ENCODE data around the gene PTPN13.

Gene PTPN13

GRCh38 chr4:86600007-86600653, 6.0 kb downstream of the PTPN13 start:
- no peak for TF ChIP-seq Cebpa-rat (IDR thresholded peaks at IDR 0.05)
- Histone ChIP-seq H4K20me1 (no peaks in the 10 kb centered on the region), H3K36me3 (no peaks in the 10 kb centered on the region), H3K9me3 (replicated peaks in 1 of 11) (no peaks in the 10 kb centered on the region), H3K9ac (no peak overlapping the region), H3K27ac (no peak overlapping the region), H3K4me2 (no peak overlapping the region), H3K4me3 (no peak overlapping the region), H3K27me3 (peaks cover 6 to 13% (median 12%) of the 10 kb centered on the region in 11 experiments; a peak in 20 of 22 replicates), H3K4me1 (peaks cover 7 to 11% (median 8%) of the 10 kb centered on the region in 10 experiments; a peak in 16 of 20 replicates)

DNA sequence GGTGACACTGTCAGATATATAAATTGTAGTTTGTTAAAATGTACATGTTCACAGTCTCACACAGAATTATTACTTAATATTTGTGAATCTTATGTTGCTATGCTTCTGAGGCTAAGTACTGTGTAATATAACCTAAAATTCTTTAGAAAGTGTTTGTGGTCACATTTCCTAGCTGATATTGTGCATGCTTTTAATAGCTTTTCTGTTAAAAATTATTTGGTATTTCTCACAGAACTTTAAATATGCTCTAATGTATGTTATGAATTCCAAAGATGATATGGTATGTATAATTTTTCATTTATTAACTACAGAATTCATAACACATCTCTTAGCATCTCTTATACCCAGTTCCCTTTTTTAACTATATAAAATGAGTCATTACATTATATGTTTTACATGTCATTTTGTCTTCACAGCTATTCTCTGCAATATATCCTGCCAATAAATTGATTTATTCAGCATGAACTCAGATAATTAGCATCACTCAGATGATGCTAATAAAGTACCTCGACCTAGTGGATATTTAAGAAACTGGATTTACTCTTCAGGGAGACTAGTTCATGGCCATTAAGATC, 9.3 kb downstream of the PTPN13 start:
- no peak overlapping the region for H3K4me2 ChIP-seq

DNA sequence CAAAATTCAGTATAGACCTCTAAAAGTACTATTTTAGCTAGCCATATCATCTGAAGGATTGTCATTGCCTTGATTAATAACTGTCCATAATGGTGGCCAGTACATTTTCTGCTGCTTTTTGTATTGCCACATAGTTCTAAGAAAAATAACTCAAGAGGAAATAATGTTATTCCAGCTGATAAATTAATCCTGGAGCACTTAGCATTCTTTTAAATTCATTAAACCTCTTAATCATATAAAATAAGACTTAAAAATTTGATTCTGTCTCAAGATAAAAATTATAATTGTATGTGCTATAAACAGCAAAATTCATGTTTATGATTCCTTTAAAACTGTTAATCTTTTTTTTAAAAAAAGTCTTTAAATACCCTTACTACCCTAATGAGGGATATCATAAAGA, 12.7 kb downstream of the PTPN13 start:
- H3K27me3 ChIP-seq = no peaks in the 10 kb centered on the region
- no peaks in the 10 kb centered on the region for H3K36me3 ChIP-seq
- TF ChIP-seq Cebpa-rat (IDR thresholded peaks at IDR 0.05) = no peak
- no peak overlapping the region for H3K9ac ChIP-seq
- no peak overlapping the region for H3K4me3 ChIP-seq
- H4K20me1 ChIP-seq = no peaks in the 10 kb centered on the region
- H3K4me2 ChIP-seq = no peak overlapping the region
- no peaks in the 10 kb centered on the region for H3K4me1 ChIP-seq
- no peak overlapping the region for H3K27ac ChIP-seq
- no peaks in the 10 kb centered on the region for H3K9me3 ChIP-seq (replicated peaks in 1 of 11)

More for the DNA sequence above, 9.3 kb downstream of the PTPN13 start:
- Histone ChIP-seq H3K27me3 (no peaks in the 10 kb centered on the region), H3K27ac (no peak overlapping the region), H3K36me3 (no peaks in the 10 kb centered on the region), H4K20me1 (no peaks in the 10 kb centered on the region), H3K9ac (no peak overlapping the region), H3K4me1 (no peaks in the 10 kb centered on the region), H3K4me3 (no peak overlapping the region), H3K9me3 (replicated peaks in 1 of 11) (no peaks in the 10 kb centered on the region)
- no peak for TF ChIP-seq Cebpa-rat (IDR thresholded peaks at IDR 0.05)

- Histone ChIP-seq H4K20me1 (no peaks in the 10 kb centered on the region), H3K27me3 (no peaks in the 10 kb centered on the region), H3K4me3 (no peak overlapping the region), H3K27ac (no peak overlapping the region), H3K4me1 (0 out of 20 replicates have a peak, but pooled peaks cover 0 to 3% (median 0%) of the 10 kb centered on the region in 10 experiments), H3K4me2 (no peak overlapping the region), H3K9me3 (replicated peaks in 1 of 11) (no peaks in the 10 kb centered on the region), H3K36me3 (no peaks in the 10 kb centered on the region), H3K9ac (no peak overlapping the region)
- no peak for TF ChIP-seq Cebpa-rat (IDR thresholded peaks at IDR 0.05)
Observed at GRCh38 chr4:86608757-86609375, 14.8 kb downstream of the PTPN13 start.

- no peak overlapping the region for H3K4me2 ChIP-seq
- H3K9ac ChIP-seq = no peak overlapping the region
- H3K4me1 ChIP-seq = 0 out of 20 replicates have a peak, but pooled peaks cover 0 to 3% (median 0%) of the 10 kb centered on the region in 10 experiments
- H3K27me3 ChIP-seq = no peaks in the 10 kb centered on the region
- no peaks in the 10 kb centered on the region for H4K20me1 ChIP-seq
- H3K4me3 ChIP-seq = no peak overlapping the region
- H3K36me3 ChIP-seq = no peaks in the 10 kb centered on the region
- H3K9me3 ChIP-seq (replicated peaks in 1 of 11) = no peaks in the 10 kb centered on the region
- TF ChIP-seq Cebpa-rat (IDR thresholded peaks at IDR 0.05) = no peak
- H3K27ac ChIP-seq = no peak overlapping the region
Observed at GRCh38 chr4:86611757-86612156, 17.6 kb downstream of the PTPN13 start.

DNA sequence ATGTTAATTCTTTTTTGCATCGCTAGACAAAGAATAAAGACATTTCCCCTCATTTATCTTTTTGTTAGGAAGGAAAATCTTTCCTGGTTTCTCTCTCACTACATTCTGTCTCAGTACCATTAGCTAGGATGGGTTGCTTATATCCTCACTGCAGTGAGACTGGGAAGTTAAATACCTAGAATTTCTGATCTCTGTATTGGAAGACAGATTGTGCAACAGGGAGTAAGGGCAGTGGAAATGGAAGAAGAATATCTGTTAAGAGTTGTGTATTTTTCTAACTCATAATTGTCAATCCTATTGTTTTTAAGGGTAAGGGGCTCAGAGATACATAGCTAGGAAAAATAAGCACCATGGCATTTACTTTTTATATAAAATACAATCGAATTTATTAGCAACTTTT, 19.6 kb downstream of the PTPN13 start:
- H4K20me1 ChIP-seq = no peaks in the 10 kb centered on the region
- no peak overlapping the region for H3K27ac ChIP-seq
- H3K4me3 ChIP-seq = no peak overlapping the region
- no peaks in the 10 kb centered on the region for H3K27me3 ChIP-seq
- H3K4me2 ChIP-seq = no peak overlapping the region
- no peak overlapping the region for H3K9ac ChIP-seq
- H3K4me1 ChIP-seq = 0 out of 20 replicates have a peak, but pooled peaks cover 0 to 3% (median 0%) of the 10 kb centered on the region in 10 experiments
- 0 out of 22 replicates have a peak, but pooled peaks cover 0 to under 1% (median 0%) of the 10 kb centered on the region in 11 experiments for H3K9me3 ChIP-seq (replicated peaks in 1 of 11)
- no peak for TF ChIP-seq Cebpa-rat (IDR thresholded peaks at IDR 0.05)
- no peaks in the 10 kb centered on the region for H3K36me3 ChIP-seq

- H3K4me1 ChIP-seq = 0 out of 20 replicates have a peak, but pooled peaks cover 0 to 3% (median 0%) of the 10 kb centered on the region in 10 experiments
- 0 out of 22 replicates have a peak, but pooled peaks cover 0 to 4% (median 0%) of the 10 kb centered on the region in 11 experiments for H3K9me3 ChIP-seq (replicated peaks in 1 of 11)
- no peaks in the 10 kb centered on the region for H3K27me3 ChIP-seq
- H3K9ac ChIP-seq = no peak overlapping the region
- TF ChIP-seq Cebpa-rat (IDR thresholded peaks at IDR 0.05) = no peak
- H4K20me1 ChIP-seq = no peaks in the 10 kb centered on the region
- no peak overlapping the region for H3K4me3 ChIP-seq
- no peaks in the 10 kb centered on the region for H3K36me3 ChIP-seq
- no peak overlapping the region for H3K27ac ChIP-seq
- no peak overlapping the region for H3K4me2 ChIP-seq
Observed at GRCh38 chr4:86614865-86615264, 20.8 kb downstream of the PTPN13 start.

DNA sequence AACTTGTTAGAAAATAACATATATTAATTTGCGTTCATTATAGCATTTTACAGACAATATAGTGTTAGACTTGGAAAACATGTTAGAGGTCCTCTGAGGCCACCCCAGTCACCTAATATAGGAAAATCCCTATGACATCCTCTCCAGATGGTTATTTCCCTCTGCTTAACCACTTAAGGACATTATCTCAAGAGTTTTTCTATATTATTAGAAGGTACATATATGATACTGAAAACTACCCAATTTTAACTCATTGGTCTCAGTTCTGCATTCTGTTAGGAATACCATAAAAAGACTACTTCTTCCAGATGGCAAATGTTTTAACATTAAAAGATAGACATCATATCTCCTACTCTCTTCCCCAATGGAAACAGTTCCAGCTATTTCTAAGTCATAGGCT, 21.4 kb downstream of the PTPN13 start:
- no peak overlapping the region for H3K4me2 ChIP-seq
- H3K36me3 ChIP-seq = no peaks in the 10 kb centered on the region
- no peaks in the 10 kb centered on the region for H4K20me1 ChIP-seq
- 0 out of 20 replicates have a peak, but pooled peaks cover 0 to 3% (median 0%) of the 10 kb centered on the region in 10 experiments for H3K4me1 ChIP-seq
- H3K27me3 ChIP-seq = no peaks in the 10 kb centered on the region
- no peak for TF ChIP-seq Cebpa-rat (IDR thresholded peaks at IDR 0.05)
- 0 out of 22 replicates have a peak, but pooled peaks cover 0 to 4% (median 0%) of the 10 kb centered on the region in 11 experiments for H3K9me3 ChIP-seq (replicated peaks in 1 of 11)
- no peak overlapping the region for H3K9ac ChIP-seq
- H3K4me3 ChIP-seq = no peak overlapping the region
- H3K27ac ChIP-seq = no peak overlapping the region

DNA sequence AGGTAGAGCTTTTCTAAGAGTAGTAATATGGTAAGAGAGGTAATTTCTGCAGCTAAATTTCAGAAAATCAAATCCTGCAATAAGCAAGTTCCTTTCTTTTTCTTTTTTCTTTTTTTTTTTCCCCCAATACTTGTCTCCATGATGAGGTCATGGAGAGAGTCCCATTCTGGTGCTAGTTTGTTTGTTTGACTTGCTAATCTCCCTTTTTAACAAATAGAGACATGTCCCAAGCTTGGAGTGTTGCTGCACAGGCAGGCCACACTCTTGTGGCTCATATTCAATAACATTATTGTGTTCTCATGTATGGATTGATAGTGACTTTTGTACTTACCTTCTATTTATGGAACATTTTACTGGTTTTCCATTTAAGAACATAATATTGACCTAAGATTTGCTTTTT, 25.5 kb downstream of the PTPN13 start:
- Histone ChIP-seq H3K4me3 (no peak overlapping the region), H3K4me2 (no peak overlapping the region), H3K27me3 (no peaks in the 10 kb centered on the region), H3K9ac (no peak overlapping the region), H3K36me3 (no peaks in the 10 kb centered on the region), H3K9me3 (replicated peaks in 1 of 11) (0 out of 22 replicates have a peak, but pooled peaks cover 0 to 4% (median 0%) of the 10 kb centered on the region in 11 experiments), H3K4me1 (no peaks in the 10 kb centered on the region), H3K27ac (no peak overlapping the region), H4K20me1 (no peaks in the 10 kb centered on the region)
- TF ChIP-seq Cebpa-rat (IDR thresholded peaks at IDR 0.05) = no peak
